HG02610 (cell line): ENCODE results near the gene MEIOSIN.

Source experiments
- ATAC-seq: cut with Tn5 transposase; IDR thresholded peaks from one replicate; pipeline ENCODE4 v1.9.1; 2021; ENCODE audit warnings: mild to moderate bottlenecking, moderate library complexity; ENCODE audit not compliant: unreplicated experiment

The MEIOSIN gene

DNA sequence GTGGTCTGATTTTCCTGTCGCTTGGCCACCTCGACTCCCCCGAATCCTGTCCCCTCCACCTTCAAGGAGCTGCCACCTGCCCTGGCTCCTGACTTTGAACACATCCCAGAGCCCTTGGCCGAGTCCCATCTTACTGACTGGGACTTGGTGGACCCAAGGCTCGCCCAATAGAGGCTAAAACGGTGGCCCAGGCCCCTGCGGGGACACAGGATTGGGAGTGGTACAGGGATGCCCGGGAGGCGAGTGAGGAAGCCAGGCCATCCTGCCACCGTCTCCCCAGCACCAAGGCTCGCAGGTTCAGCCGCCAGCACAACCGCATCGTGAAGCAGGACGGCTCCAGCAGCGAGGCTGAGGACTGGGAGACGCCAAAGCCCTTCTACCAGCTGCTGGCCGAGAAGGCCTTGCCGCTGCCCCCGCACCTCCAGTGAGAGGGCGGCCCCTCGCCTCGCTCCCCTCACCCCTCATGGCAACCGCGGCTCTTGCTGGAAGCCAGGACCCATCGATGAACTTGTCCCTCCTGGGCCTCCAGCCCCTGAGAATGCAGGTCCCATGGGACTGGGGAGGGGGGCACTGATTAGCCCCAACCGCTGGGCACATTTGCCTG is 30.6 kb downstream of the MEIOSIN start:
- ATAC-seq: no peak

DNA sequence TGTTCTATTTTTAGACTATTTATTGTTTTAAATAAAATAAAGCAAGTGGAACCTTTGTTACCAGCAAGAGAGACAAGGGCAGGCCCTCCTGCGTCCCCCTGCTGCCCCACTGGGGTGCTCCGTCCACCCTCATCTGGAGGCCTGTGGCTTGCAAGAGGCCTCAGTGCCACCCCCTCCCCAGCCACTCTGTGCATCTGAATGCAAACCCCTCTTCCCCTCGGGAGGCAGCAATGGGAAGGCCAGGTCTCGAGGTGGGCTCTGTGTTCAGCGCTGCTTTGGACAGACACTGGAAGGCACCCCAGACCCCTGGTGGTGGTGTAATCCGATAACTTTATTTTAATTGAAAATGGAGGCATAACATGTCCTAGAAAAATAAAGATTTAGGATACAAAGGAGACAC is 31.2 kb downstream of the MEIOSIN start:
- ATAC-seq: no peak

DNA sequence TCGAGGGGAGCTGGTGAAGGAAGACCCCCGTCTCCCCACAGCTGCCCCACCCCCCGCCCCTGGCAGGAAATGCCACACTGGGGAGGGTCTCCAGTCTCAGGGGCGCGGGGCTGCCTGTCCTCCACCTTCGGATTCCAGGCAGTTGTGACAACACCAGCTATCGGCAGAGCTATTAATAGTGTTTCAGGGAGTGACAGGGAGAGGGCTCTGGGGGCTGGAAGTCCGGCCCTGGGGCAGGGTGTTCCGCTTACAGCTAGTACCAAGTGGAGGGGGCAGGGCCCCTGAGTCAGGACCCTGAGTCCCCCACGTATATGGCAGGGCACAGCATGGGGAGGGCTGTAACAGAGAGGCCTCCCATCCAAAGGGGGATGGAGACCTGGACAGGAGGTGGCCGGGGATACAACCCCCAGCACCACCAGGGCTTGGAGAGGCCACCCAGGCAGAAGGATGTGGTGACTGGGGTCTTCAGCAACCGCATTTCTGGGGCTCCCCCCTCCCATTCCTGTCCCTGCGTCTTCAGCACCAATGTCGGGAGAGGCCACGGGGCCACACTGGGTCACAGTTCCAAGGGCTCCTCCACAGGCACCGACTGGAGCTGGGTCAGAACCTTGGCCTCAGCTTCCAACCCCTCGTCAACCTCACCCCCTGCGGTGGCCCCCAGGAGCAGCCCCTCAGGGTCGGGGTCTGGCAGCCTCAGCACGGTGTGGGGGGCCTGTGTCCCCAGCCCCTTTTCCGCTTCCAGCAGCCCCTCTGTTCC is 31.9 kb downstream of the MEIOSIN start:
- ATAC-seq: no peak

DNA sequence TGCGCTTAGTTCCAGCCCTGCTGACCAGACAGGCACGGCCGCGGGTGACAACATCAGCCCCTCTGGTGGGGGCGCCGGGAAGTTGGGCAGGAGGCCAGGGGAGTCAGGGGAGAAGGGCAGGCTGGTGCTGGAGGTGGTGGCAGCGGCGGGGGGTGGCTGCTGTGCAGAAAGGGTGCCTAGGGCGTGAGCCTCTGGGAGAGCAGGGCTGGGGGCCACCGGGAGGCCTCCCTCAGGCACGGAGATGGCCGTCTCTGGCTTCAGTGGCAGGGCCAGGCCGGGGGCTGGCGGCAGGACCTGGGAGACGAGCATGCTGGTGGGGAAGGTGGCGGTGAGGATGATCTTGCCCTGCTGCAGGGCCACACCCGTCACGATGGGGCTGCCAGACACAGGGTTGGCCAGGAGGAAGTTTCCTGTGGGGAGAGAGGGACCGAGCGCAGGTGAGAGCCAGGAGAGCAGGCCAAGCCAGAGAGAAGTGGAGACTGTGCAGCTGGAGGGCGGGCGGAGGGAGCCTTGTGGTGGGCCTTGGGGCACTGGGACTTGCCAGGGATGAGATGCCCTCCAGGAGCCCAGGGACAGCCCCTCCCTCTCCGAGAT is 32.6 kb downstream of the MEIOSIN start:
- ATAC-seq: no peak

DNA sequence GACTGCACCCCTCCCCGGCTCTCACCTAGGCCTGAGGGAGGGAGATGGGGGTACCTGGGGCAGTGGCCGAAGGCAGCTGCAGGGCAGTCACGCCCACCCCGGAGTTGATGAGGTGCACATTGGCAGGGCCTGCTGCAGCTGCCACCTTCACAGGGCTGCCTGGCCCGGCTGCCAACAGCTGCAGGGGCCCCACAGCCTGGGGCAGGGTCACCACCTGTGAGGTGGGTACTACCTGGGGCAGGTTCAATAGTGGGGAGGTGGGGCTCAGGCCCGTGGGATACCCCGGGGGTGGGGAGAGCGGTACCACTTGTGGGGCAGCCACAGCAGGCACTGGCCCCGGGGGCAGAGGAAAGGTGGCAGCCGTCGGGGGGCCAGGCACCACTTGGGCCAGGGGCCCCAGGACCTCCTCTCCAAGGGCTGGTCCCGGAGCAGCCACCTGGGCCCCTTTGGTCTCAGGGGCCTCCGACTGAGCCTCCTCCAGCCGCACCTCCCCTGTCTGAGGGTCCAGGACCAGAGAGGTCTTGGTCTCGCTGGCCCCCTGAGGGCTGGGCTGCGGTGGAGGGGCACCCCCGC is 33.1 kb downstream of the MEIOSIN start:
- ATAC-seq: no peak

DNA sequence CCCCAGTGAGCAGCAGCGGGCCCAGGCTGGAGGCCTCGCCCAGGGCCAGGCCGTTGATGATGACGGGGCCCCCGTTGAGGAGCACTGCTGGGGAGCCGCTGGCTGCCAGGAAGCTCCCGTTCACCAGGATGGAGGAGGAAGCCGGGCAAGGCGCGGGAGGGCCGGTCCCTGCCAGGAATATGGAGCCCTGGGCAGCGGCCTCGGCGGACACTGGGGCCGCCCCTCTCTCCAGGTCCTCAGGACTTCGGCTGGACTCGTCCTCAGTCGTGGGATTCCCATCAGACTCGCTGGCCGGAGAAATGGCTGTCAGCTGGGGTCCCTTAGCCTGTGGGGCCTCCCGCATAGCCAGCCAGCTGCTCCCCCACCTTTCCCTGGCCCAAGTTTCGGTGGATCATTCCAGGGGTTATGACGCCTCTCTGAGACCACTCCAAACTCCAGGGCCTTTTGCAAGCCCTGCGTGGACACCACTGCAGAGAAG is 33.7 kb downstream of the MEIOSIN start:
- ATAC-seq: no peak

DNA sequence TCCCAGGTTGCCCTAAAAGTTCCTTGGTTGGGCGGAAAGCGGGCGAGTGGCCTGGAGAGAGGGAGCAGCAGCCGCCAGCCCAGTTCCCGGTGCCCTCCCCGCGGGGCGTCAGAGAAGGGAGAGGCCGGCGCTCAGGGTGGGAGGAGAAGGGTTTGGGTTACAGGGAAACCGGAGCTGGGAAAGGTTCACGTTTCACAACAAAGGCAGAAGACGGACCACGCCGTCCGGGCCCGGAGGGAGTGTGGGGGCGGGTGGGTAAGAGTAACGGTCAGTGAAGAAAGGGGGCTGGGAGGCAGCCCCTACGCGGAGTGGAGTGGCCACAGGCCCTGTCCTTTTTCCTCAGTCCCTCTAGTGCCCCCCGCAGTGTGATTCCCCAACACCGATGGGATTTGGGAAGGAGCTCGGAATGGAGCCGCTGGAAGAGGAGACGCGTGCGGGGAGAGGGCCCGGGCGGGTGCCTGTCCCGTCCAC is 34.2 kb downstream of the MEIOSIN start:
- no peak for ATAC-seq

DNA sequence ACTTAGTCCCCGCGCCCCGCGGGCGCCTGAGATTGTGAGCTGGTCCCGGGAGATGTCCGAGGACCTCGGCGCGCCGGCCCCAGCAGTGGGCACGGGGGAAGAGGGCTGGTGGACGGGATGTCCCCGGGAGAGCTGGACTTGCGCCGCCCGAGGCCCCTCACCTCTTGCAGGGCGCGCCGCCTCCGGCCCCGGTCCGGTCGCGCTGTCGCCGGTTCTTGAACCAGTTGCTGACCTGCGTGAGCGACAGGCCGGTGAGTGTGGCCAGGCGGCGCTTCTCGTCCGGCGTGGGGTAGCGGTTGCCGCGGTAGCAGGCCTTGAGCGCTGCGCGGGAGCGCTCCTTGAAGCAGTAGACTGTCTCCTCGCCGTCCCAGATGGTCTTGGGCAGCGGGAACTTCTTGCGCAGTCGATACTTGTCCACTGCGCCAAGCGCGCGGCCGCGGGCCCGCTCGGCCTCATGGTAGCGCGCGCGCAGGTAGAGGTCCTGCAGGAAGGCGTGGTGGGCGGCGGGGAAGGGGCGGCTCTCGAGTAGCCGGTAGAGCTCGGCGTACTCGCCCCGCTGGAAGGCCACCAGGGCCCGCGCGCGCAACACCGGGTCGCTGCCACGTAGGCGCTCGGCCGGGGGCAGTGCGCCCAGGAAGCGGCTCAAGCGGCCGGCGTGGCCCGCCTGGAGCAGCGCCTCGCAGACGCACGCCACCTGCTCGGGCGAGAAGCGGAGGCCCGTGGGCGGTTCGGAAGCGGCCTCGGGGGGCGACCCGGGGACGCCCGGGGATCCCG is 34.8 kb downstream of the MEIOSIN start:
- ATAC-seq: no peak

DNA sequence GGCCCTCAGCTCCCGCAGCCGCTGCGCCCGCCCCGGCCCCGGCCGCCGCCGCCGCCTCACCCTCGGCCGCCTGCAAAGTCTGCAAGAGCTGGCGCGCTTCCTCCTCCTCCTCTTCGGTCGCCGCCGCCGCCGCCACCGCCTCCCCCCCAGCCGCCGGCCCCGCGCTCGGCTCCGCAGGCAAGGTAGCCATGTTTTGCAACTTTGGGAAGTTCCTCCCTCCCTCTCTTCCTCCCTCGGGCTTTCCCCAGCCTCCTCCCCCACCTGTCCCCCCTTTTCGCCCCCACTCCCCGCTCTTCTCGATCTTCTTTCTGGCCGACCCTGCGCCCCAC is 35.4 kb downstream of the MEIOSIN start:
- no peak for ATAC-seq

DNA sequence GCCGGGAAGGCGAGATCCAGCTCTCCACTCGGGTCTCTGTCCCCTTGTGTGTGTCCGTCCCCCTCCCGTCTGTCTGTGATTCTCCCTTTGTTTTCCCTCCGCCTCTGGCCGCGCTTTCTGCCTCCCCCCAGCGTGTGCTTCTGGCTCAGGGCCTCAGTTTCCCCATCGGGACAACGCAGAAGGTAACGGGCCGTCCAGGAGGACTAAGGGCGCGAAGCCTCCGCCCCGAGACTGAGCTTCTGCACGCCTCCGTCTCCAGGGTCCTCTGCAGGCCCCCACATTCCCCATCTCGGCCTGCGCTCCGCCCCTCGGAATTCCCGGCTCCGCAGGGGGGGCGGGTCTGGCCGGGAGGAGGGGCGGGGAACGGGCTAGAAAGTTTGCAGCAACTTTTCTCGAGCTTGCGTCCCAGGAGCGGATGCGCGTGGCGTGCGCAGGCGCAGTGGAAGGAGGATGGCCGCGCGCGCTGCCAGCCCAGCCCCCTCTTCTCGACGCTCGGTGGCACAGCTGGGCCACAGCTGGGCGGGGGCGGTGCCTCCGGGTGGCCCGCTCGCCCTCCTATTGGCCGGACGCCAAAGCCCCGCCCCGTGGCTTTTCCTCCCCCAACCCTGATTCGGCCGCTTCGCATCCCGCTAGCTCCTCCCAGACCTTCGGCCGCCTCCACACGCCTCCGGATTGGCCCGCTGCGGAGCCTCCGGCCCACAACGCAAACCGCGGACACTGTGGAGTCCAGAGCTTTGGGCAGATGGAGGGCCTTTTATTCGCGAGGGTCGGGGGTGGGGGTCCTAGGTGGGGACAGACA is 35.9 kb downstream of the MEIOSIN start, which contains the start of gene SIX5:
Gene SIX5 (minus strand): TSS at position 269 of the 799 bp plus-strand sequence. CDS start 408 bp downstream, outside the sequence.
- peak; percentile 56 for ATAC-seq

DNA sequence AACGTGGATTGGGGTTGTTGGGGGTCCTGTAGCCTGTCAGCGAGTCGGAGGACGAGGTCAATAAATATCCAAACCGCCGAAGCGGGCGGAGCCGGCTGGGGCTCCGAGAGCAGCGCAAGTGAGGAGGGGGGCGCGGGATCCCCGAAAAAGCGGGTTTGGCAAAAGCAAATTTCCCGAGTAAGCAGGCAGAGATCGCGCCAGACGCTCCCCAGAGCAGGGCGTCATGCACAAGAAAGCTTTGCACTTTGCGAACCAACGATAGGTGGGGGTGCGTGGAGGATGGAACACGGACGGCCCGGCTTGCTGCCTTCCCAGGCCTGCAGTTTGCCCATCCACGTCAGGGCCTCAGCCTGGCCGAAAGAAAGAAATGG is 36.6 kb downstream of the MEIOSIN start:
- no peak for ATAC-seq

DNA sequence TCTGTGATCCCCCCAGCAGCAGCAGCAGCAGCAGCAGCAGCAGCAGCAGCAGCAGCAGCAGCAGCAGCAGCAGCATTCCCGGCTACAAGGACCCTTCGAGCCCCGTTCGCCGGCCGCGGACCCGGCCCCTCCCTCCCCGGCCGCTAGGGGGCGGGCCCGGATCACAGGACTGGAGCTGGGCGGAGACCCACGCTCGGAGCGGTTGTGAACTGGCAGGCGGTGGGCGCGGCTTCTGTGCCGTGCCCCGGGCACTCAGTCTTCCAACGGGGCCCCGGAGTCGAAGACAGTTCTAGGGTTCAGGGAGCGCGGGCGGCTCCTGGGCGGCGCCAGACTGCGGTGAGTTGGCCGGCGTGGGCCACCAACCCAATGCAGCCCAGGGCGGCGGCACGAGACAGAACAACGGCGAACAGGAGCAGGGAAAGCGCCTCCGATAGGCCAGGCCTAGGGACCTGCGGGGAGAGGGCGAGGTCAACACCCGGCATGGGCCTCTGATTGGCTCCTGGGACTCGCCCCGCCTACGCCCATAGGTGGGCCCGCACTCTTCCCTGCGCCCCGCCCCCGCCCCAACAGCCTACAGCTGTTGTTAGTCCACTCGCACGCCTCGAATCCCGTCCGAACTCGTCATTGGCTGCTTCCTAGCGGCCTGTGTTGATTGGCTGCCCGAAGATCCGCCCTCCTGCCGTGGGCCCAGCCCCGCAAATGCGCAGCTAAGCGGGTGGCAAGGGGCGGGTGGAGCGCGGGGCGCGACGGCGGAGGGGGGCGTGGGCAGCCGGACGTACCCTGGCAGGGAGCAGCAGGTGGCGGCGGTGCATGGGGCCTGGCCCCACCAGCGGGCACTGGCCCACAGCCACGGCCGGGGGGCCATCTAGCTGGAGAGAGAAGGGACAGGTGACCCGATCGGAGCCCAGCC is 37.2 kb downstream of the MEIOSIN start:
- peak; percentile 38 for ATAC-seq

DNA sequence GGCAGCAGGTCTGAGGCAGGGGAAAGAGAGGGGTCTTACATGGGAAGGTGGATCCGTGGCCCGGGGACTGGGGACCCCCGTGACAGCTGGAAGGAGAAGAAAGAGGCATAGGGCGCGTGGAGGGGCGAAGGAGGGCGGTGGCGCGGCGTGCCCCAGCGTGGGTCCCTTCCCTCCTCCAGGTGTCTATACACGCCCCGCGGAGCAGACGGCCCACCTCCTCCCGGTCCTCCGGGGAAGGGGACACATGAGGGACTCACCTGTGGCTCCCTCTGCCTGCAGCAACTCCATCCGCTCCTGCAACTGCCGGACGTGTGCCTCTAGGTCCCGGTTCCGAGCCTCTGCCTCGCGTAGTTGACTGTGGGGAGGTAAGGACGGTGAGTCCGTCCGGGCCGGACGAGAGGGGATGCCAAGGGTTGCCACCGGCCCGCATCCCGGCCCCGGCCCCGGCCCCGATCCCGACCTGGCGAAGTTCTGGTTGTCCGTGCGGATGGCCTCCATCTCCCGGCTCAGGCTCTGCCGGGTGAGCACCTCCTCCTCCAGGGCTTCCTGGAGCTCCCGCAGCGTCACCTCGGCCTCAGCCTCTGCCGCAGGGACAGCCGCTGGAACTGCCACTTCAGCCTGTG is 38.2 kb downstream of the MEIOSIN start:
- no peak for ATAC-seq

DNA sequence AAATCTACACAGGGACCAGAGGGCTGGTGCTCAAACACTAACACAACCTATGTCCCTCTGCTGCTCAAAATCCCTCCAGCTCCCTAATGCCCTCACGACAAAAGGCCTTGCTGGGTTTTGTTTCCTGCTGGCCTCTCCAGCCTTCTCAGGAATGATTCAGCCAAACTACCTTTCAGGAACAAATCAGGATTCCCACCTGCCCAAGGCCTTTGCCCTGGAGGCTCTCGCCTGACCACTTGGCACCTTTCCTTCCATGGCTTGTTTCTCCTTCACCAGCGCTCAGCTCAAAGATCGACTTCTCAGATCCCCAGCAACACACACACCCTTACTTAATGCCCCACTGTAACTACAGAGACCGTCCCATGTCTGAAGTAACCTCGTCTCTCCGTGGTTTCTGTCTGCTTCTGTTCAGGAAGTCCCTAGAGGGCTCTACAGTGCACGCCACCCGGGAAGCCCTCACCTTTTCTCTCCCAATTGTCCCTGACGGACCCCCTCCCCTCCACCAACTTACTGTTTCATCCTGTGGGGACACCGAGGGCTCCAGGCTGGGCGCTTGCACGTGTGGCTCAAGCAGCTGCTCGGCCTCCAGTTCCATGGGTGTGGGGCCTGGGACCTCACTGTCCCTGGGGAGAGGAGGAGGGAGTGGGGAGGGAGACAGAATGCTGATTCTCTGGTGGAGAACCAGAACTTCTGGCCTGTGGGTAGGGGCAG is 39.0 kb downstream of the MEIOSIN start:
- ATAC-seq: no peak

DNA sequence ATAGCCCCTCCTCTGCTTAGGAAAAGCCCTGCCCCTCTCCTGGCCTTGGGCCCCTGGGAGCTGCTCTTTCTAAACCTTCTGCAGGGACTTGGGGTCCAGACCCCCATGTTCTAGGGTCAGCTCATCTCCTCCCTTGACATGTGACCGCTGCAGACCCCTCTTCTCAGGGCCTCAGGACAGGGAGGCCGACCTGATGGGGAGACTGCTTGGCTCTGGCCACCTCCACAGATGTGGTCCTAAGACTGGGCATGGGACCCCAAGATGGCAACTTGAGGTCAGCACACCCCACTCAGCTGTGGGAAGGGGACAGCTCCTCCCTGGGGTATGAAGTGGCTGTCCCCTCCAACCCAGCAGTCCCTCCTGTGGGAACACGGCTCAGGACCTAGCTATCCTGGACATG is 39.7 kb downstream of the MEIOSIN start:
- ATAC-seq: no peak

DNA sequence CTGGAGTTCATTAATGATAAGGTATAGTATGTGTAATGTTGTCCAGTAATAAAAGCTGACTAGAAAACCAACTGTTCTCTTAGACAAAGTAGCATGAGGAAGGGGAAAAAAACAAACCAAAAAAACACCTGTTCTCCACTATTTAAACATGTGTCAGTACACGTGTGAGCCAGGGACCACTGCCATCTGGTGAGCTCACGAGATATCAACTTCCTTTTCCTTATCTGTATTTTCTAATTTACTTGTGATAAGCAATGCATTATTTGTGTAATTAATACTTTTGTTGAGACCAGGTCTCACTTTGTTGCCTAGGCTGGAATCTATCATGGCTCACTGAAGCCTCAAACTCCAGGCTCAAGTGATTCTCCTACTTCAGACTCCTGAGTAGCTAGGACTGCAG is 40.1 kb downstream of the MEIOSIN start:
- no peak for ATAC-seq

DNA sequence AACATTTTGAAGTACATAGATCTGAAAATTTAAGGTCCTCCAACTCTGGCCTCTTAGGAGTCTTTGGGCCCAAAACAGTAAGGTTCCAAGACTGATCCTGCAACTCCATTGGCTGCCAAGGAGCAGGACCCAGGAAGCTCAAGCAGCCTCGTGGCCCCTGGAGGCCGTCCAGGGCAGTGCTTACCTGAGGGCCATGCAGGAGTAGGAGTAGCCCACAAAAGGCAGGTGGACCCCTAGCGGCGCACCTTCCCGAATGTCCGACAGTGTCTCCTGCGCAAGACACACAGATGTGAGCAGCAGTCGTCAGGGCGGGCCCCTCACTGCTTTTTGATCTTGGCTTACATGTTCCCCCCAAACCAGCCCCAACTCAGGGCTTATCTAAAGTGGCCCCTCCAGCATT is 41.5 kb downstream of the MEIOSIN start:
- ATAC-seq: no peak

DNA sequence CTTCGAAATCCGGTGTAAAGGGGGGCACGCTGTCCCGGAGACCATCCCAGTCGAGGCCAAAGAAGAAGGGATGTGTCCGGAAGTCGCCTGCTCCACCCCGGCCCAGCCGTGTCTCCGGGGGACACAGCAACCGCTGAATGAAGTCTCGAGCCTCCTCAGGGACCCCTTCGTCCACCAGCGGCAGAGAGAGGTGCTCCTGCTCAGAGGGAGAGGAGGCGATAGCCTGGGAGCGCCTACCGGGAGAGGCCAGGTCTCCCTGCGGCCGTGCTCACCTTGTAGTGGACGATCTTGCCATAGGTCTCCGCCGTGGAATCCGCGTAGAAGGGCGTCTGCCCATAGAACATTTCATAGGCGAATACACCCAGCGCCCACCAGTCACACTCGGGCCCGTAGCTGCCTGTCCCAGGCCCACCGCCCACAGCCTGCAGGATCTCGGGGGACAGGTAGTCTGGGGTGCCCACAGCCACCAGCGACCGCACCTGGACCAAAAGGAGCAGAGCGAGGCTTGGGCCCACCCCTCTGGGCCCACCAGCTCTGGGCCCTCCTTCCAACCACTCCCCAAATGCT is 44.2 kb downstream of the MEIOSIN start:
- no peak for ATAC-seq
